HFFc6 (cell line): ENCODE results near the gene LAMC2. TPM values are rescaled to one million over a fixed set of nuclear protein-coding genes. Genes with fewer than 3 reads are reported as not detected.

ENCODE experiments used
- DNase-seq: peaks from one replicate; pipeline ENCODE4 v3.0.0-alpha.2; 2018
- H3K27ac Mint-ChIP-seq: 2 replicates; pipeline ENCODE4 v1.8.0; 2020; ENCODE audit warnings: mild to moderate bottlenecking, mixed read lengths
- H3K27me3 Mint-ChIP-seq: 2 replicates; pipeline ENCODE4 v1.8.0; 2021; ENCODE audit warnings: mild to moderate bottlenecking, moderate library complexity, mixed read lengths; ENCODE audit not compliant: insufficient read depth
- H3K36me3 Mint-ChIP-seq: 2 replicates; pipeline ENCODE4 v1.8.0; 2021; ENCODE audit warnings: low read depth, mixed read lengths
- H3K4me1 Mint-ChIP-seq: 2 replicates; pipeline ENCODE4 v1.8.0; 2020; ENCODE audit warnings: low read depth, mixed read lengths
- H3K4me3 Mint-ChIP-seq: 2 replicates; pipeline ENCODE4 v1.8.0; 2020; ENCODE audit warnings: mild to moderate bottlenecking, moderate library complexity, mixed read lengths
- H3K9me3 Mint-ChIP-seq: 2 replicates; pipeline ENCODE4 v1.8.0; 2020; ENCODE audit warnings: mild to moderate bottlenecking, mixed read lengths
- total RNA-seq, 6 experiments: library from RNA; stranded (reverse); fragmentation: NEBNext Ultra II Directional; extraction: Animal tissue kit (Norgen Biotek cat#: 25700); gene quantifications; 2 replicates in 1 of 6; 3 replicates in 5 of 6; pipeline ENCODE4 v1.2.3, GENCODE V29; 2021
- TF ChIP-seq, protein P1 (sequence below): fragments of 200-600 bp; sonication (generic); IDR thresholded peaks from 2 replicates; pipeline ENCODE4 v1.5.0; 2021; ENCODE audit warnings: antibody characterized with exemption, mild to moderate bottlenecking

LAMC2 gene
- total RNA-seq, 6 experiments from 2014 or later, result 1.5 to 2.3 (median 1.7) TPM

DNA sequence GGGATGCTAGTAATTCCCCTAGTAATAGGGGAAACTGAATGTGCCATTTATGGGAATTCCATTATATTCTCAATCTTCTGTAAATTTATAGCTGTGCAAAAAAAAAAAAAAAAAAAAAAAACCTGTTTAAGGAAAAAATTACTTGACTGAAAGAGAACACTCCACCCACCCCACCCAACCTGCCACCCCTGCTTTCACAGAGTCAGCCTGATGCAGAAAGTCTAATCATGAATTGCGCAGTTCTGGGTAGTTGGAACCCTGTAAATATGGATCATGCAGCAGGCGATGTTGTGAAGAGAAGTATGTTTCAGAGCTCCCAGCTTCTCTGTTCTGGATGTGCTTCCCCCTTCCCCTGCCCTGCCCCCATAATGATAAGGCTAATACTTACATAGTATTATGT lies 19.6 kb upstream of the LAMC2 start:
- Mint-ChIP-seq H3K27ac (no peak overlapping the region), H3K36me3 (no peaks in the 10 kb centered on the region), H3K4me3 (no peak overlapping the region)

DNA sequence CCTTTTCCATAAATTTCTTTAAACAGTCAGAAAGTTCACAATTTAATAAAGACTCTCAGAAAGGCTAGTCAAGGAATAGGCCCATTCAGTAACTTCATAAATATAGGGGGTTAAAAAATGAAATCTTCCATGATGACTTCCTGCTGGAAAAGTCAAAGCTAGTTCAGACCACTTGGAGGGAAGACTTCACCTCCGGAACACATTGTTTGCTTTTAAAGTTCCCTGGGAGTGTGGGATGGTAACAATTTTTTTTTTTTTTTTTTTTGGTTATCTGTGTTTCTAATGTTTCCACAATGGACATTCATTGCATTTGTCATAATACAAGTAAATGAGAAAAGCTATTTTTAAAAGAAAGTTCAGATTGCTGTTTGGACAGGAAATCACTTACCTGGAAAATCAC lies 18.4 kb upstream of the LAMC2 start:
- H3K36me3 Mint-ChIP-seq, result no peaks in the 10 kb centered on the region

More for the DNA sequence above, 19.6 kb upstream of the LAMC2 start:
- no peaks in the 10 kb centered on the region; the same call in 1 of the 2 replicates for H3K27me3 Mint-ChIP-seq
- peaks cover 2% of the 10 kb centered on the region; the same call in 1 of the 2 replicates for H3K4me1 Mint-ChIP-seq
- TF ChIP-seq, protein P1, sequence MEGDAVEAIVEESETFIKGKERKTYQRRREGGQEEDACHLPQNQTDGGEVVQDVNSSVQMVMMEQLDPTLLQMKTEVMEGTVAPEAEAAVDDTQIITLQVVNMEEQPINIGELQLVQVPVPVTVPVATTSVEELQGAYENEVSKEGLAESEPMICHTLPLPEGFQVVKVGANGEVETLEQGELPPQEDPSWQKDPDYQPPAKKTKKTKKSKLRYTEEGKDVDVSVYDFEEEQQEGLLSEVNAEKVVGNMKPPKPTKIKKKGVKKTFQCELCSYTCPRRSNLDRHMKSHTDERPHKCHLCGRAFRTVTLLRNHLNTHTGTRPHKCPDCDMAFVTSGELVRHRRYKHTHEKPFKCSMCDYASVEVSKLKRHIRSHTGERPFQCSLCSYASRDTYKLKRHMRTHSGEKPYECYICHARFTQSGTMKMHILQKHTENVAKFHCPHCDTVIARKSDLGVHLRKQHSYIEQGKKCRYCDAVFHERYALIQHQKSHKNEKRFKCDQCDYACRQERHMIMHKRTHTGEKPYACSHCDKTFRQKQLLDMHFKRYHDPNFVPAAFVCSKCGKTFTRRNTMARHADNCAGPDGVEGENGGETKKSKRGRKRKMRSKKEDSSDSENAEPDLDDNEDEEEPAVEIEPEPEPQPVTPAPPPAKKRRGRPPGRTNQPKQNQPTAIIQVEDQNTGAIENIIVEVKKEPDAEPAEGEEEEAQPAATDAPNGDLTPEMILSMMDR, result no peak
- no peaks in the 10 kb centered on the region for H3K9me3 Mint-ChIP-seq
- DNase-seq, result no peak

DNA sequence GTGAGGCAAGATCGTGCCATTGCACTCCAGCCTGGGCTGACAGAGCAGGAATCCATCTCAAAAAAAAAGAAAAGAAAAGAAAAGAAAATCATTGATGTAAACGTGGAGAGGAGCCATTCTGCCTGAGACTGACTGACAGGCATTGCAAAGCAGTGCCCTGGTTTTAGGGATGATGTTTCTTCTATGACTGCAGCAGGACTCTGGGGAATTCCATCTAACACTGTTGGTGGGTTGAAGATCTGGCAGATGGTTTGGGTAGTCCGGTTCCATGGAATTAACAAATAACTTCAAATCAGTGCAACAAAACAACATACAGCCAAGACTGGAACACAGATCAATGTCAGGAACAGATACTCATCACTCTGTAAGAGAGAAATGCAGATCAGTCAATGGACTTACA lies 17.8 kb upstream of the LAMC2 start:
- Mint-ChIP-seq H3K36me3 (no peaks in the 10 kb centered on the region), H3K27me3 (peaks cover 2% of the 10 kb centered on the region; the same call in 1 of the 2 replicates), H3K9me3 (no peaks in the 10 kb centered on the region), H3K4me1 (peaks cover 7% of the 10 kb centered on the region; the same call in 1 of the 2 replicates), H3K27ac (no peak overlapping the region), H3K4me3 (no peak overlapping the region)
- DNase-seq, result no peak
- TF ChIP-seq, protein P1, result no peak

More for the DNA sequence above, 18.4 kb upstream of the LAMC2 start:
- no peaks in the 10 kb centered on the region for H3K9me3 Mint-ChIP-seq
- no peak overlapping the region for H3K27ac Mint-ChIP-seq
- peaks cover 2% of the 10 kb centered on the region; the same call in 1 of the 2 replicates for H3K27me3 Mint-ChIP-seq
- H3K4me1 Mint-ChIP-seq, result peaks cover 7% of the 10 kb centered on the region; the same call in 1 of the 2 replicates
- H3K4me3 Mint-ChIP-seq, result no peak overlapping the region
- no peak for DNase-seq
- TF ChIP-seq, protein P1, result no peak

DNA sequence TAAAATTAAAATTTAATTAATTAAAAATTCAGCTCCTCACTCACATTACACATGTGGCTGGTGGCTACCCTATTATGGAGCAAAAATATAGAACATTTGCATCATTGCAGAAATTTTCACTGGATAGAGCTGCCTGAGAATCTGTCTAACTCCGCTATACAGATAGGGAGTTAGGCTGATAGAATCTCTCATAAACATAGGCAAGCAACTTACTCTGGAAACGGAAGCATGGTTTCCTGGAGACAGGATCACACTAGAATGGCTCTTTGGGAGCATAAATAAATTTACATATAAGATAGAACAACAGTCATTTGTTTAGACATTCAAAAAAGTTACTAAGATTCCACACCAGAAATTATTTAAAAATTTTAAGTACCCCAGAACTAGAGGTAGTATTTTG lies 12.2 kb upstream of the LAMC2 start:
- peaks cover 2% of the 10 kb centered on the region; the same call in 1 of the 2 replicates for H3K27me3 Mint-ChIP-seq
- H3K4me1 Mint-ChIP-seq, result peaks cover 12% of the 10 kb centered on the region
- no peak overlapping the region for H3K4me3 Mint-ChIP-seq
- TF ChIP-seq, protein P1, result no peak
- peaks cover 4% of the 10 kb centered on the region; the same call in 1 of the 2 replicates for H3K36me3 Mint-ChIP-seq
- no peak for DNase-seq
- H3K9me3 Mint-ChIP-seq, result no peaks in the 10 kb centered on the region
- H3K27ac Mint-ChIP-seq, result no peak overlapping the region

DNA sequence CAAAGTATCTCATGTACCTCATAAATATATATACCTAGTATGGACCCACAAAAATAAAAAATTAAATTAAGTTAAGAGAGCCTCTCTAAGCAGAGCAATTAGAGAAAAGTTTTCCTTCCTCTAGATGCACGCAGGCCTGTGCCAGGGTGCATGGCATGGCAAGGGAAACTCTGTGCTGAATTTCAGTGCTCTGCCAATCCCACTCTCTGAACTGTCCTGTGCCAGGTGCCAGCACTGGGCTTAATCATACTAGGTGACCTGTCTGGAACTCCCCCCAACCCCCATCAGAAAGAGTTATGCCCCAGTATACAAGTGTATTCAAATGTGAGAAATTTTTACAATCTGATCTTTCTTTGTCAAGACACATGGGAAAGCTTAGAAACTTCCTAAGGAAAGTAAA lies 10.4 kb upstream of the LAMC2 start:
- TF ChIP-seq, protein P1, result no peak
- H3K27ac Mint-ChIP-seq, result no peak overlapping the region

More for the DNA sequence above, 10.4 kb upstream of the LAMC2 start:
- DNase-seq, result no peak
- H3K27me3 Mint-ChIP-seq, result peaks cover 2% of the 10 kb centered on the region; the same call in 1 of the 2 replicates
- peaks cover 21% of the 10 kb centered on the region for H3K4me1 Mint-ChIP-seq
- no peak overlapping the region for H3K4me3 Mint-ChIP-seq
- no peaks in the 10 kb centered on the region for H3K9me3 Mint-ChIP-seq
- H3K36me3 Mint-ChIP-seq, result peaks cover 4% of the 10 kb centered on the region; the same call in 1 of the 2 replicates
